ENCODE data around the gene STPG1.

DNA sequence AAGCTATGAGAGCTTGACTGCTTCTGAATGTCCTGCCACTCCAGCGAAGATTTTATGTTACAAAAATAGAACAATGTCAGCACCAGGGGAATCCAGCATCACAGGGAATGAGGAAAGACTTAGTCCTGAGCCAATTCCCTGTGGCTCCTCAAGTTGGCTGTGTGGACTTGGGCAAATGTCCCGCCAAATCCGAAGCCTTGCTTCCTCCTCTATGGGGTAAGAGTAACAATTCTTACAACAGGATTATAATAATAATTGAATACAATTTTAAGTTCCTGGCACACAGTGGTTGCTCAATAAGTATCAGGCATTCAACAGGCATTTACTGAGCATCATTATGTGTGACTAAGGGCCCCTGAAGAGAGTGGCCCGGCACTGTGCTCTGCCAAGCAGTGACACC, 44.4 kb downstream of the STPG1 start:
- TF ChIP-seq POLR2AphosphoS5 (IDR thresholded peaks at IDR 0.05) (no peak), POLR2A (IDR thresholded peaks at IDR 0.05) (no peak)
- TF ChIP-seq, protein P1, sequence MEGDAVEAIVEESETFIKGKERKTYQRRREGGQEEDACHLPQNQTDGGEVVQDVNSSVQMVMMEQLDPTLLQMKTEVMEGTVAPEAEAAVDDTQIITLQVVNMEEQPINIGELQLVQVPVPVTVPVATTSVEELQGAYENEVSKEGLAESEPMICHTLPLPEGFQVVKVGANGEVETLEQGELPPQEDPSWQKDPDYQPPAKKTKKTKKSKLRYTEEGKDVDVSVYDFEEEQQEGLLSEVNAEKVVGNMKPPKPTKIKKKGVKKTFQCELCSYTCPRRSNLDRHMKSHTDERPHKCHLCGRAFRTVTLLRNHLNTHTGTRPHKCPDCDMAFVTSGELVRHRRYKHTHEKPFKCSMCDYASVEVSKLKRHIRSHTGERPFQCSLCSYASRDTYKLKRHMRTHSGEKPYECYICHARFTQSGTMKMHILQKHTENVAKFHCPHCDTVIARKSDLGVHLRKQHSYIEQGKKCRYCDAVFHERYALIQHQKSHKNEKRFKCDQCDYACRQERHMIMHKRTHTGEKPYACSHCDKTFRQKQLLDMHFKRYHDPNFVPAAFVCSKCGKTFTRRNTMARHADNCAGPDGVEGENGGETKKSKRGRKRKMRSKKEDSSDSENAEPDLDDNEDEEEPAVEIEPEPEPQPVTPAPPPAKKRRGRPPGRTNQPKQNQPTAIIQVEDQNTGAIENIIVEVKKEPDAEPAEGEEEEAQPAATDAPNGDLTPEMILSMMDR (IDR thresholded peaks at IDR 0.05), result no peak

Measured in upper lobe of left lung (tissue), 4 donors.